ENCODE results near the gene GCM1.

GCM1 gene

DNA sequence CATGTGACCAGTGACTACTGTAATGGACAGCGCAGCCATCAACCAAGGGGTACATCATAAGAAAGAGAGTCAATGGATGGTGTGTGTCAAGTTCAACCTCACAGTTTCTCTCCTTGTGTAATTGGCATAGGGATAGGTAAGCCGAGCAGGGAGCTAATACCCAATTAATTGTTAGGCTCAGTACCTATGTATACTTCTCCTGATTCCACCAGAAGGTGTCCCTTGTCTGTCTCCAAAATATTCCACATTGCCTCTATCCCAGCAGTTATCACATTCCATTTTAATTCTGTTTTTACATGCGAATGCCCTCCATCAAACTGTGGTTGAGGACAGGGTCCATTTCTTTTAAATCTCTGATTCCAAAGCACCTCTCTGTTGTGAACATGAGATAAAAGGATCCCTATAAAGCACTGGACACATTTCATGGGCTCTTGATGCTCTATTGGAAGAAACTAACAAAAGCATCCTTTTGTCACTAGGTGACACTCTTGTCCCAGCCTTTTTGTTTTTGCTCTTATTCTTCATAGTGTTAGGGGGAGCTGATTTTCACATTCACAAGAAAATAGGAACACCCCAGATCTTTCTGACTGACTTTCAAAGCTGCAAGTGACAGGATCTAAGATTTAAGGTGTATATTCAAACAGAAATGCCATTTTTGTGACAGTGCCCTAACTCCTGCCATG, 44.5 kb downstream of the GCM1 start:
- DNase-seq: no peak

DNA sequence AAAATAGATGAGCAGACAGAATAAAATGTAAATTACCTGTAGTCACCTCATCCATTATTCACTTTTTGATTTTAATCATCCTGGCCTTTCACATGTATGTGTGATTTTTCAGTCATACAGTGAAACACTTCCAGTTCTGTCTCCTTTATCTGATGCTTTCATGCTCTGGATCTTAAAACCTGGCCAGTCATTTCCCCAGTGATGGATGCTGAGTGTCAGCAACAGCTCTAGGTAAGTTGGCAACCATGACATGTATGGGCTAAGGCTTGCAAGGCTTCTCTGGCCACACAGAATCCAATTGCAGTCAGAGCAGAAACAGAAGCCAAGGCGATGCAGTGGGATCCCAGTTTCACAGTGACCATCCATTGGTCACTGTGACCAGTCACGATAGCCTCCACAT, 47.6 kb downstream of the GCM1 start:
- no peak for DNase-seq

DNA sequence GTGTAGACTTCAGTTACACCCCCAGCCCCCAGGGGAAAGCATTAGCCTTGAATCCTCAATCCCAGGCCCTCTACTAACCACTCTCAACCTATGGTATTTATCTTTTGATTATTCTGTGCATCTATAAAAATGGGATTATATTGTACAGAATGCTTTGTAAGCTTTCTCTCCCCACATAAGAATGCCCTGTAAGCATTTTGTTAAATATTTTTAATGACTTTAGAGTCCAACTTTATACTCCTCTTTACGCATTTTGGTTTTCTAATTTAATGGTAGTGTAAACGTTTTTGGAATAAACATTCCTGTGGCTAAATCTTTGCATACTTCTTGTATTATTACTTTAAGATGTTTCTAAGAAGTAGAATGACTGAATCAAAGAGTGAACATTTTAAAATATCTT, 48.1 kb downstream of the GCM1 start:
- DNase-seq: no peak

DNA sequence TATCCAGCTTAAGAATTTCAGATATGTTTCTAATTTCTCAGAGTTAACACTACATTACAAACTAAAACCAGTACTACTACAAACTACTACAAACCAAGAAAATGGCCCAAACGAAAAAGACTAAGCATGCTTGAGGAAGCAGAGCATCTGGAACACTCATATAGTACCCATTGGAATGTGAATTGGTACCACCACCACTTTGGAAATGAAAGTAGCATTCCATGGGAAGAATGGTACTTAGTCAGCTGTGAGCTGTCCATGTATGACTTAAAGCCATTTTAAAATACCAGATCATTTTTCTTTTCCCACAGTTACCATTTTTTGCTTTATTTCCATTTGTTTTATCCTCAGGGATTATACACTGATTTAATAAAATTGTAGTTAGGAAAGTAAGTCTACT, 52.9 kb downstream of the GCM1 start:
- no peak for DNase-seq

DNA sequence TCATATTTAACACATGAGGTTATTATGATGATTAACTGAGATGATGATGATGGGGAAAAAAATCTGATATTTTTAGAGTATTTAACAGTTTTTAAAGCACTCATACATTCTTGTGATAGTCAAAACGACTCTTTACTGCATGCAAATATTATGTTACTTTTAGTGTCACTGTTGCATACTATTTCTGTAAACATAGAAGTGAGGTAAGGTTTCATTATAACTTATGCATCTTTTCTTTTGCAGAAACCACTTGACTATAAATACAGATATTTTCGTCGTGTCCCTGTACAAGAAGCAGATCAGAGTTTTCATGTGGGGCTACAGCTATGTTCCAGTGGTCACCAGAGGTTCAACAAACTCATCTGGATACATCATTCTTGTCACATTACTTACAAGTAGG, 53.4 kb downstream of the GCM1 start:
- no peak for DNase-seq

DNA sequence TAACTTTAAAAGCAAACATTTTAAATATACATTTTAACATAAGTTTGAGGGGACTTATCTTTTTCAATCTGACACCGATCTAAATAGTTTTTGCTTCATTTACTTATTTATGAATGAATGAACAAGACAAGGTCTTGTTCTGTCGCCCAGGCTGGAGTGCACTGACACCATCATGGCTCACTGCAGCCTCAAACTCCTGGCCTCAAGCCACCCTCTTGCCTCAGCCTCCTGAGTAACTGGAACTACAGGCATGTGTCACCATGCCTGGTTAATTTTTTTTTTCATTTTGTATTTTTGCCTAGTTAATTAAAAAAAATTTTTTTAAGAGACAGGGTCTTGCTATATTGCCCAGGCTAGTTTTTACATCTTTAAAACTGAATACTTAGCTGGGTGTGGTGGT, 58.1 kb downstream of the GCM1 start:
- DNase-seq: no peak

DNA sequence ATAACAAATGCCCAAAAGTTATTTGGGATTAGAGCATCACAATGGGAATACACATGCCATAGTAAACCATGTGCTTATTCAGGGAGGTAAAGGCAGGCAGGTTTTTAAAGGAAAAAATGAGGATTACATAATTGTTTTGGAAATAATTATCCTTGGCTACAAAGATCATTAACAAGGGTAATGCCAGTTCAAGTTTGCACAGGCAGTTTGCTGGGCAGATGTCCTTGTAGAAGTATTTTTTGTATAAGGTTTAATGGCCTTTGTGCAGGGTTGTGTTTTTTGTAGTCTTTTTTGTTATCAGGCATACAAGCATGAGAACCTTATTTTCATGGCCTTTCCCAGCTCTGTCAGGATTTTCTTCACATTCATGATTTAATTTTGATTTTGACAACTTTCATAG, 58.7 kb downstream of the GCM1 start:
- no peak for DNase-seq

DNA sequence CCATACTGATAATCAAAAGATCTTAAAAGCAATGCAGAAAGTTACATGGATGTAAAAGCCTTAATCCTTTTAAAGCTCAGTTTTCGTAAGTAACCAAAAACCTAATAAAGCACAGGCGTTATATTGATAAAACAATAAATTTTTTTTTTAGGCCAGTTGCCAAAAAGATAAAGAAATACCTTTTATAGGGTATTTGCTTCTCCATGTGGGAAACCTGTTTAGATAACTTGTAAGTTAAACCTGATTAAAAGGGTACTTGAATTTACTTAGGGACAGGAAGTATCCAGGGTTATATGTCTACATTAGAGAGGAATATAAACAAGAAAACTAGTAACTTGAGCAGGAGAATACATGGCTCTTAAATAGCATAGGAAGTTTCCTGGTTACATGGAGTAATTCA, 62.3 kb downstream of the GCM1 start:
- no peak for DNase-seq

DNA sequence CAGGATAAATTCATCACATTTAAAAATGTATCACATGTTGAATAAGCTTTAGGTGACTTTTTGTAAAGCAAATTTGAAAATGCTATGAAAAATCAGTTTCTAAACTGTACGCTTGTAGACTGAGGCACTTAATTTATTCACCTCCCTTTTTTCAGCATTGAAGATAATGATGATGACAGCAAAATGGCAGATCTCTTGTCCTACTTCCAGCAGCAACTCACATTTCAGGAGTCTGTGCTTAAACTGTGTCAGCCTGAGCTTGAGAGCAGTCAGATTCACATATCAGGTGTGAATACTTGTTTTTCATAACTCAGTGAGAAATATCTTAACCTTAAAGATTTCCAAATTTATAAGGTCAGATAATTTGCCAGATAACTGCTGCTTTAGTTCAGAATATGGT, 67.8 kb downstream of the GCM1 start:
- no peak for DNase-seq

All from stimulated activated CD4-positive, alpha-beta T cell treated with anti-CD3 and anti-CD28 coated beads, Interleukin-12 subunit alpha, Interleukin-12 subunit beta, amount 100 ng/mL, for 4 hours (primary cell).